Parathyroid adenoma (tissue), 2 donors: Measurements from ENCODE around the gene C11orf97.
"Not testable (repeated sequence)": the region's sequence is repeated elsewhere in the genome, so short reads cannot be mapped to it uniquely, and the experiment has no call there.

Source experiments
- H2AFZ ChIP-seq: fragments of 300-600 bp; sonication (generic); one replicate; pipeline ENCODE4 v1.7.0; 2017; ENCODE audit warnings: antibody characterized with exemption, mild to moderate bottlenecking
- H3K27ac ChIP-seq: fragments of 300-600 bp; sonication (generic); one replicate; pipeline ENCODE4 v1.7.0; 2017
- H3K27me3 ChIP-seq: fragments of 300-600 bp; sonication (generic); one replicate; pipeline ENCODE4 v1.7.0; 2017; ENCODE audit warnings: low read length; ENCODE audit not compliant: control insufficient read depth, insufficient read depth
- H3K36me3 ChIP-seq: fragments of 300-600 bp; sonication (generic); one replicate; pipeline ENCODE4 v1.7.0; 2017; ENCODE audit warnings: low read length; ENCODE audit not compliant: control insufficient read depth, insufficient read depth
- H3K4me1 ChIP-seq: fragments of 300-600 bp; sonication (generic); one replicate; pipeline ENCODE4 v1.7.0; 2017; ENCODE audit warnings: control low read depth
- H3K4me2 ChIP-seq: fragments of 300-600 bp; sonication (generic); one replicate; pipeline ENCODE4 v1.7.0; 2017; ENCODE audit warnings: low read length
- H3K4me3 ChIP-seq: fragments of 300-600 bp; sonication (generic); one replicate; pipeline ENCODE4 v1.7.0; 2017; ENCODE audit warnings: low read depth, low read length
- H3K79me2 ChIP-seq: fragments of 300-600 bp; sonication (generic); one replicate; pipeline ENCODE4 v1.7.0; 2017; ENCODE audit warnings: control low read depth
- H3K9ac ChIP-seq: fragments of 300-600 bp; sonication (generic); one replicate; pipeline ENCODE4 v1.7.0; 2017; ENCODE audit warnings: mild to moderate bottlenecking
- H3K9me3 ChIP-seq: fragments of 300-600 bp; sonication (generic); one replicate; pipeline ENCODE4 v1.7.0; 2017; ENCODE audit warnings: low read length; ENCODE audit not compliant: control insufficient read depth
- TF ChIP-seq, protein P1 (sequence below): fragments of 300-600 bp; sonication (generic); IDR thresholded peaks from one replicate; pipeline ENCODE4 v1.7.0; 2017; ENCODE audit warnings: antibody characterized with exemption, mild to moderate bottlenecking
- donor health status: primary hyperparathyroidism.

Gene C11orf97

DNA sequence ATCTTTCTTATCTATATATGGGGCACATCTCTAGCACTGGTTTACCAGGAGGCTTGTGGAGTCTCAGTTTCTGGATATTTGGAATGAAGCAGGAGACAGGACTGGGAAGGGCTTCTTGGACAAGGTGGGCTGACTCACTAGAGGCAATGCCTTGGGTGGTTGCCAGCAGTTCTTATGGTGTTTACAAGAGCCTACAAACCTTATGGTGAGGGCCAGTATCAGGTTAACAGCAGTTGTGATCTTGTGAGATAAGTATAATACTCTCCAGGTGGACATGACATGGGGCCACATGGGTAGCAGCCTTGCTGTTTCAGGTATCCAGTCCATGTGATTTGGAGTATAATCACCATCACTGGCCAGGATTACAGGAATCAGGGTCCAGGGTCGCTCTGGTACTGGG lies 41.7 kb downstream of the C11orf97 start:
- Histone ChIP-seq H3K79me2 (no peaks in the 10 kb centered on the region), H3K27ac (no peak overlapping the region), H2AFZ (no peak overlapping the region), H3K9ac (no peak overlapping the region), H3K36me3 (no peaks in the 10 kb centered on the region), H3K4me1 (no peaks in the 10 kb centered on the region), H3K9me3 (no peaks in the 10 kb centered on the region), H3K4me3 (no peak overlapping the region), H3K4me2 (no peak overlapping the region), H3K27me3 (no peaks in the 10 kb centered on the region)
- TF ChIP-seq, protein P1, sequence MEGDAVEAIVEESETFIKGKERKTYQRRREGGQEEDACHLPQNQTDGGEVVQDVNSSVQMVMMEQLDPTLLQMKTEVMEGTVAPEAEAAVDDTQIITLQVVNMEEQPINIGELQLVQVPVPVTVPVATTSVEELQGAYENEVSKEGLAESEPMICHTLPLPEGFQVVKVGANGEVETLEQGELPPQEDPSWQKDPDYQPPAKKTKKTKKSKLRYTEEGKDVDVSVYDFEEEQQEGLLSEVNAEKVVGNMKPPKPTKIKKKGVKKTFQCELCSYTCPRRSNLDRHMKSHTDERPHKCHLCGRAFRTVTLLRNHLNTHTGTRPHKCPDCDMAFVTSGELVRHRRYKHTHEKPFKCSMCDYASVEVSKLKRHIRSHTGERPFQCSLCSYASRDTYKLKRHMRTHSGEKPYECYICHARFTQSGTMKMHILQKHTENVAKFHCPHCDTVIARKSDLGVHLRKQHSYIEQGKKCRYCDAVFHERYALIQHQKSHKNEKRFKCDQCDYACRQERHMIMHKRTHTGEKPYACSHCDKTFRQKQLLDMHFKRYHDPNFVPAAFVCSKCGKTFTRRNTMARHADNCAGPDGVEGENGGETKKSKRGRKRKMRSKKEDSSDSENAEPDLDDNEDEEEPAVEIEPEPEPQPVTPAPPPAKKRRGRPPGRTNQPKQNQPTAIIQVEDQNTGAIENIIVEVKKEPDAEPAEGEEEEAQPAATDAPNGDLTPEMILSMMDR: no peak

DNA sequence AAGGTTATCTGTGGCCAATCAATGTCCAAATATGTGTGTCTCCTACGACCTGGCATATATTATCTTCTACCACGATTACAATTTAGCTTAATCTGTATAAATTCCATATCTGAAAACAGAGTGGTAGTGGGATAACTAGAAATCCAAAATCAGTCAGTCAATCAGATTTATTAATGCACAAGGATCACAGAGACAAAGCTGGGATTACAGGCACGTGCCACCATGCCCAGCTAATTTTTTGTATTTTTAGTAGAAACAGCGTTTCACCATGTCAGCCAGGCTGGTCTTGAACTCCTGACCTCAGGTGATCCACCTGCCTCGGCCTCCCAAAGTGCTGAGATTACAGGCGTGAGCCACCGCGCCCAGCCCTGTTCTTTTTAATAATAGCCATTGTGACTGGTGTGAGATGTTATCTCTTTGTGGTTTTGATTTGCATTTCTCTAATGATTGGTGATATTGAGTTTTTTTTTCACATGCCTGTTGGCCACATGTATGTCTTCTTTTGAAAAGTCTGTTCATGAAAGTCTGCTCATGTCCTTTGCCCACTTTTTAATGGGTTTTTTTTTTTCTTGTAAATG lies 43.6 kb downstream of the C11orf97 start:
- not testable (repeated sequence) for H3K4me1 ChIP-seq

DNA sequence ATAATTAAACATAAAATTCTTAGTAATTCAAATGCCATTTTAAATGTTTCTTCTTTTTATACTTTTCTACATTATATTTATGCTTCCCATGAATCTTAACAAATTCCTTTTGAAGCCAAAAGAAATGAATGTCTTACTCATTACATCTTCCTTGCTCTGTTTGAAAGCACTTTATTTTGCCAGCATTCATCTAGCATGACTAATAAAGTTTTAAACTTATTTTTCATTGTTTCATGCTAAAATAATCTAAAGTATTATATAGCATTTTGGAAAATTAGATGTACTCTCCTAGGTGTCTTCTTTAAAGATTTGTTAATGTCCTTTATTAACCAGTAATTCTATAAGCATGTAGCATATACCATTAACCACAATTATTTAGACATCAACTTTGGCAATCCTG lies 45.2 kb downstream of the C11orf97 start:
- Histone ChIP-seq H3K36me3 (no peaks in the 10 kb centered on the region), H3K27ac (no peak overlapping the region), H3K79me2 (no peaks in the 10 kb centered on the region), H3K4me1 (no peaks in the 10 kb centered on the region), H3K4me2 (no peak overlapping the region), H2AFZ (no peak overlapping the region), H3K9ac (no peak overlapping the region), H3K27me3 (no peaks in the 10 kb centered on the region), H3K4me3 (no peak overlapping the region), H3K9me3 (no peaks in the 10 kb centered on the region)
- TF ChIP-seq, protein P1: no peak

More for the DNA sequence above, 43.6 kb downstream of the C11orf97 start:
- not testable (repeated sequence) for H3K4me3 ChIP-seq, H3K79me2 ChIP-seq, H2AFZ ChIP-seq, H3K9me3 ChIP-seq, H3K36me3 ChIP-seq, H3K9ac ChIP-seq, H3K27me3 ChIP-seq, H3K4me2 ChIP-seq, H3K27ac ChIP-seq

DNA sequence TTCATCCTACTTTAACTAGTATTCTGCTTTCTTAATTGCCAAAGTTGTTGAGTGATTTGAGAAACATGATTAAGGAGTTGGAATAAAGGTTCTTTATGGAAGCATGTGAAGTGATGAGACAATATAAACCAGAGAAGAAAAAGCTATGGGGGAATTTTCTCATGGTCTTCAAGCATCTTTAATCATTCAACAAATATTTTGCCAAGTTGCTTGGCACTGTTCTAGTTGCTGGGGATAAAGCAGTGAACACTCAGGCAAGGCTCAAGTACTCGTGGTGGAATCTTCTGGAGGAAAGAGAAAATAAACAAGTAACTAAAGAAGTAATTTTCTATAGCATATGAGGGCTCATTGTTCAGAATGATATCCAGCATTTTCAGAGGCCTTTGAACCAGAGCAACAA lies 45.7 kb downstream of the C11orf97 start:
- Histone ChIP-seq H3K4me1 (no peaks in the 10 kb centered on the region), H3K9me3 (no peaks in the 10 kb centered on the region), H2AFZ (no peak overlapping the region), H3K36me3 (no peaks in the 10 kb centered on the region), H3K79me2 (no peaks in the 10 kb centered on the region), H3K9ac (no peak overlapping the region), H3K4me3 (no peak overlapping the region), H3K4me2 (no peak overlapping the region), H3K27me3 (no peaks in the 10 kb centered on the region), H3K27ac (no peak overlapping the region)
- TF ChIP-seq, protein P1: no peak

DNA sequence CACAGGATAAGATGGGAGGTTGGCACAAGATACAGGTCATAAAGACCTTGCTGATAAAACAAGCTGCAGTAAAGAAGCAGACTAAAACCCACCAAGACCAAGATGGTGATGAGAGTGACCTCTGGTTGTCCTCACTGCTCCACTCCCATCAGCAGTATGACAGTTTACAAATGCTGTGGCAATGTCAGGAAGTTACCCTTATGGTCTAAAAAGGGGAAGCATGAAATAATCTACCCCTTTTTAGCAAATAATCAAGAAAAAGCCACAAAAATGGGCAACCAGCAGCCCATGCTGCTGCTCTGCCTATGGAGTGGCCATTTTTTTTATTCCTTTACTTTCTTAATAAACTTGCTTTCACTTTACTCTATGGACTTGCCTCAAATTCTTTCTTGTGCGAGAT lies 46.2 kb downstream of the C11orf97 start:
- Histone ChIP-seq H3K79me2 (no peaks in the 10 kb centered on the region), H3K27ac (no peak overlapping the region), H2AFZ (no peak overlapping the region), H3K9ac (no peak overlapping the region), H3K27me3 (no peaks in the 10 kb centered on the region), H3K4me2 (no peak overlapping the region), H3K4me1 (no peaks in the 10 kb centered on the region), H3K9me3 (no peaks in the 10 kb centered on the region), H3K4me3 (no peak overlapping the region), H3K36me3 (no peaks in the 10 kb centered on the region)
- TF ChIP-seq, protein P1: no peak
